K562 (cell line): ENCODE data around the gene N4BP2. TPM values are rescaled to one million over a fixed set of nuclear protein-coding genes. Genes with fewer than 3 reads are reported as not detected.

Experiments
- CEBPB ChIP-seq: fragments of 450-650 bp; IDR thresholded peaks from 2 replicates; pipeline ENCODE4 v1.6.1; 2016; ENCODE audit warnings: missing genetic modification characterization, missing compliant biosample characterization
- CTCFL ChIP-seq: IDR thresholded peaks from 2 replicates; pipeline ENCODE4 v1.6.1; 2011; ENCODE audit warnings: borderline replicate concordance, low read depth, mild to moderate bottlenecking, moderate library complexity, low read length; ENCODE audit not compliant: insufficient read depth, poor library complexity, severe bottlenecking
- GATAD2A ChIP-seq: fragments of 450-650 bp; IDR thresholded peaks from 2 replicates; pipeline ENCODE4 v1.6.1; 2017
- HMGN3 ChIP-seq: IDR thresholded peaks from 2 replicates; pipeline ENCODE4 v1.6.1; 2011; ENCODE audit warnings: borderline replicate concordance, low read depth, mild to moderate bottlenecking, mixed read lengths, low read length; ENCODE audit not compliant: insufficient read length; ENCODE audit errors: extremely low read depth
- HMGXB4 ChIP-seq: sonication (generic); formaldehyde crosslinking; IDR thresholded peaks from 2 replicates; pipeline ENCODE4 v1.8.1; 2023; ENCODE audit warnings: mild to moderate bottlenecking, missing genetic modification reagents
- HOMEZ ChIP-seq: fragments of 250-450 bp; sonication (Bioruptor Pico); IDR thresholded peaks from 2 replicates; pipeline ENCODE4 v1.4.0; 2020; ENCODE audit warnings: mild to moderate bottlenecking, moderate library complexity
- IRF1 ChIP-seq: sonication (generic); formaldehyde crosslinking; IDR thresholded peaks from 2 replicates; pipeline ENCODE4 v1.8.0; 2022; ENCODE audit warnings: missing genetic modification reagents, mild to moderate bottlenecking, borderline replicate concordance
- KDM2B ChIP-seq: fragments of 250-450 bp; sonication (Bioruptor Pico); IDR thresholded peaks from 2 replicates; pipeline ENCODE4 v1.8.0; 2021; ENCODE audit warnings: mild to moderate bottlenecking, moderate library complexity
- KLF16 ChIP-seq: IDR thresholded peaks from 2 replicates; pipeline ENCODE4 v1.6.1; 2016; ENCODE audit warnings: antibody characterized with exemption
- MBD2 ChIP-seq: sonication (generic); IDR thresholded peaks from 2 replicates; pipeline ENCODE4 v1.6.1; 2016; ENCODE audit warnings: low read depth, borderline replicate concordance
- MCM2 ChIP-seq: fragments of 450-650 bp; IDR thresholded peaks from 2 replicates; pipeline ENCODE4 v1.6.1; 2017; ENCODE audit warnings: low read depth, mild to moderate bottlenecking
- MTA1 ChIP-seq: fragments of 450-650 bp; IDR thresholded peaks from 2 replicates; pipeline ENCODE4 v1.6.1; 2017; ENCODE audit warnings: borderline replicate concordance
- NFE2L1 ChIP-seq: fragments of 450-650 bp; IDR thresholded peaks from 2 replicates; pipeline ENCODE4 v1.6.1; 2016; ENCODE audit warnings: missing genetic modification characterization, low read depth, mild to moderate bottlenecking, missing compliant biosample characterization, moderate library complexity, borderline replicate concordance
- ZHX1 ChIP-seq: fragments of 150-350 bp; conservative IDR thresholded peaks from 2 replicates; pipeline ENCODE4 v1.6.1; 2014; ENCODE audit warnings: low read length
- ZNF436 ChIP-seq: fragments of 250-450, 450-650 bp; sonication (Bioruptor Pico); formaldehyde crosslinking; IDR thresholded peaks from 2 replicates; pipeline ENCODE4 v1.7.0; 2020; ENCODE audit warnings: mild to moderate bottlenecking
- ZNF589 ChIP-seq: fragments of 200-800 bp; sonication (Bioruptor generic); IDR thresholded peaks from 2 replicates; pipeline ENCODE4 v1.6.1; 2016; ENCODE audit warnings: low read depth, missing genetic modification characterization, missing compliant biosample characterization
- ZNF696 ChIP-seq: fragments of 250-450 bp; sonication (Bioruptor Pico); conservative IDR thresholded peaks from 2 replicates; pipeline ENCODE4 v1.4.0; 2020; ENCODE audit warnings: mild to moderate bottlenecking, moderate library complexity
- polyA plus RNA-seq, 8 experiments: library from polyadenylated mRNA; depleted of rRNA in 4 of 8; stranded (reverse) in 5 of 8; unstranded in 3 of 8; fragments of >200 nt; fragmentation: Nextera tagmentation in 2 of 8; fragmentation: Illumina TruSeq in 1 of 8; extraction: Ambion mirVana in 2 of 8; extraction: Trizol in 1 of 8; gene quantifications; 2 replicates each; pipeline versions ENCODE4 v1.2.1 to v1.2.3, GENCODE V29; 2011 to 2014; ENCODE audit warnings: inconsistent platforms in 1 of 8, missing spikeins in 1 of 8
- total RNA-seq, 7 experiments: library from RNA; depleted of rRNA in 6 of 7; stranded (reverse); fragments of >200 nt in 6 of 7; fragmentation: Illumina TruSeq in 2 of 7; extraction: Trizol in 2 of 7; gene quantifications; 2 replicates each; pipeline versions ENCODE4 v1.2.1 to v1.2.3, GENCODE V29; 2011 to 2021; ENCODE audit warnings: low replicate concordance in 1 of 7

The N4BP2 gene
- total and polyA plus RNA-seq, 9 of the 15 experiments (the other 6 are each of a cell fraction or from before 2014, with no cell fraction given) = 2.7 to 12.6 (median 7.6) TPM

GRCh38 chr4:40205259-40206198, 148.9 kb downstream of the N4BP2 start (continued):
- TF ChIP-seq ZNF696 (no peak), MTA1 (peak; percentile 74), HMGN3 (no peak), HOMEZ (no peak), HMGXB4 (CRISPR knock-in tag) (no peak), ZNF589 (peak; percentile 82), ZHX1 (no peak), MBD2 (0 out of 2 replicates have a peak, but pooled peaks have one; percentile 33), CEBPB (tag) (peak; percentile 92), CTCFL (no peak), IRF1 (CRISPR knock-in tag) (no peak), NFE2L1 (tag) (peak; percentile 8; the same call in 1 of the 2 replicates), ZNF436 (CRISPR knock-in tag) (no peak), GATAD2A (peak; percentile 85), MCM2 (no peak), KLF16 (peak; percentile 78), KDM2B (CRISPR knock-in tag) (no peak)
